ENCODE data around the gene NXPH3.

GRCh38 chr17:49567104-49567521, 8.6 kb upstream of the NXPH3 start:
- TF ChIP-seq CTCF (IDR thresholded peaks at IDR 0.05; ENCODE audit: poor library complexity) (no peak), EZH2 (IDR thresholded peaks at IDR 0.05; ENCODE audit: borderline replicate concordance) (no peak)
